ENCODE data around the gene EIF4E3. TPM values are rescaled to one million over a fixed set of nuclear protein-coding genes. Genes with fewer than 3 reads are reported as not detected.

The EIF4E3 gene
- total RNA-seq, result 10 to 100 TPM; 44.9 to 52.2 (median 46.7) TPM
- total RNA-seq (2013), result 51.2 TPM

DNA sequence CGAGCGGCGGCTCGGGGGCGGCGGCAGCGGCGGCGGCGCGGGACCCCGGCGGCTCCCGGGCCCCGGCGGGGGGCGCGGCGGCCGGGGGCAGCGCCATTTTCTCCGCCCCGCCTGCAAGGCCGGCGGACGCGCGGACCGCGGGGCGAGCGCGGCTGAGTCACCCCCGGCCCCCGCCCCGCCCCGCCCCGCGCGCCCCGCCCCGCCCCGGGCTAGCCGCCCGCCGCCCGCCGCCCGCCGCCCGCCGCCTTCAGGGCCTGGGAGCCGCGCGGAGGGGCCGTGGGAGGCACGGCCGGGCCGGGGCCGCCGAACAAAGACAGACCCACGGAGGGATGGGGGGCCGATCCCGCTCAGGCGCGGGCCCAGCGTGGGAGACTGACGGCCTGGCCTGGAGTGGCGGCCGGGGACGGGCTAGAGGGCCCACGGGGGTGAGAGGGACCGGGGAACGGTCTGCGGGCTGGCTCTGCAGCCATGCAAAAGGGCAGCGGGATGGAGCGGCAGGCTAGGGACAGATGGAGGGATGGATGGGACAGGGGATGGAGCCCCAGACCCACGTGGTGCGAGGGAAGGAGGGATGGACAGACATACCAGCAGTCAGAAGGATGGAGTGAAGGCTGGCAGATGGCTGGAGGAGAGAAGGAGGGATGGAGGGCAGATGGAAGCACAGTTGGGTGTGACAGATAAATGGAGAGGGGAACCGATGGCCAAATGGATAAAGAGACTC is at the start of gene EIF4E3:
Gene EIF4E3 (minus strand): TSS at position 132 of the 721 bp plus-strand sequence. CDS start 35 bp downstream, at position 97.
- Histone ChIP-seq H3K4me3 (ENCODE audit: low read length) (peak within 1 kb of the TSS; percentile 78), H3K27me3 (ENCODE audit: control insufficient read depth, insufficient read depth, low read length) (no peaks in the 10 kb centered on the region), H3K9me3 (ENCODE audit: control insufficient read depth, insufficient read depth, low read length) (no peaks in the 10 kb centered on the region), H3K27ac (ENCODE audit: low read length) (peak within 1 kb of the TSS; percentile 72), H3K4me1 (ENCODE audit: control insufficient read depth, insufficient read depth, low read length) (peaks cover 50% of the 10 kb centered on the region), H3K36me3 (ENCODE audit: control insufficient read depth, insufficient read depth, low read length) (no peaks in the 10 kb centered on the region)
- peak within 1 kb of the TSS; percentile 100 for H3K4me3 Mint-ChIP-seq
- ATAC-seq (peak; percentile 57 to 75 (median 74)), DNase-seq (peak; percentile 51 to 76)
- peaks cover 8% of the 10 kb centered on the region for H3K36me3 Mint-ChIP-seq
- peaks cover 60 to 67% of the 10 kb centered on the region in 2 donors for H3K4me1 Mint-ChIP-seq
- peak within 1 kb of the TSS; percentile 95 to 97 for H3K27ac Mint-ChIP-seq
- intact Hi-C loops (cut with micrococcal nuclease), result loop anchor here (10.0 kb wide), 2 partner anchors 379 to 719 kb away; partner anchors contain the start of gene RYBP
- WGBS (ENCODE audit: insufficient coverage), result 2% methylated on average over 80 of the region's 80 CpGs
- no peaks in the 10 kb centered on the region for H3K27me3 Mint-ChIP-seq (ENCODE audit: low read depth in 2 of 2)
- TF ChIP-seq, protein P1, sequence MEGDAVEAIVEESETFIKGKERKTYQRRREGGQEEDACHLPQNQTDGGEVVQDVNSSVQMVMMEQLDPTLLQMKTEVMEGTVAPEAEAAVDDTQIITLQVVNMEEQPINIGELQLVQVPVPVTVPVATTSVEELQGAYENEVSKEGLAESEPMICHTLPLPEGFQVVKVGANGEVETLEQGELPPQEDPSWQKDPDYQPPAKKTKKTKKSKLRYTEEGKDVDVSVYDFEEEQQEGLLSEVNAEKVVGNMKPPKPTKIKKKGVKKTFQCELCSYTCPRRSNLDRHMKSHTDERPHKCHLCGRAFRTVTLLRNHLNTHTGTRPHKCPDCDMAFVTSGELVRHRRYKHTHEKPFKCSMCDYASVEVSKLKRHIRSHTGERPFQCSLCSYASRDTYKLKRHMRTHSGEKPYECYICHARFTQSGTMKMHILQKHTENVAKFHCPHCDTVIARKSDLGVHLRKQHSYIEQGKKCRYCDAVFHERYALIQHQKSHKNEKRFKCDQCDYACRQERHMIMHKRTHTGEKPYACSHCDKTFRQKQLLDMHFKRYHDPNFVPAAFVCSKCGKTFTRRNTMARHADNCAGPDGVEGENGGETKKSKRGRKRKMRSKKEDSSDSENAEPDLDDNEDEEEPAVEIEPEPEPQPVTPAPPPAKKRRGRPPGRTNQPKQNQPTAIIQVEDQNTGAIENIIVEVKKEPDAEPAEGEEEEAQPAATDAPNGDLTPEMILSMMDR (IDR thresholded peaks at IDR 0.05), result no peak
- H3K9me3 Mint-ChIP-seq, result no peaks in the 10 kb centered on the region

DNA sequence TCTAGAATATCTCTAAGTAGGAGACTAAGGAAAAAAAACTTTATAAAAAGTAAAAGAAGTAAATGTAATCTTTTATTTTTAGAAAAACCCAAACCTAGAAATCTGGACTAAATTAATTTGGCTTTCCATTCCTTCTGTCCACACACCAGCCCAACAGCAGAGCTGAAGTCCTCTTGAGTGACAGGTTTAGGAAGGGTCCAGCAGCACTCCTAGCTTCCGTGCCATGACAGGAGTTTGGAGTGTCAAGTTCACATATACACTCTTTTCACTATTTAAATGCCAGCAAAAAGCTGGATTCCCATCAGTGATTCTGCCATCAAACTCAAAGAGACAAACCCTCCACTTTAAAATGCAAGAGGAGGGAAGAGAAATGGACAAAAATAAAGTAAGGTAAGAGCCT is 46.7 kb upstream of the EIF4E3 start:
- WGBS (ENCODE audit: insufficient coverage), result 100% methylated on average over 1 of the region's 1 CpG
- Histone ChIP-seq H3K4me3 (ENCODE audit: low read length) (no peak overlapping the region), H3K4me1 (ENCODE audit: control insufficient read depth, insufficient read depth, low read length) (no peaks in the 10 kb centered on the region), H3K27ac (ENCODE audit: low read length) (no peak overlapping the region), H3K27me3 (ENCODE audit: control insufficient read depth, insufficient read depth, low read length) (no peaks in the 10 kb centered on the region), H3K9me3 (ENCODE audit: control insufficient read depth, insufficient read depth, low read length) (no peaks in the 10 kb centered on the region), H3K36me3 (ENCODE audit: control insufficient read depth, insufficient read depth, low read length) (no peaks in the 10 kb centered on the region)
- no peak overlapping the region for H3K4me3 Mint-ChIP-seq
- H3K9me3 Mint-ChIP-seq, result no peaks in the 10 kb centered on the region
- DNase-seq (no peak), ATAC-seq (no peak)
- intact Hi-C loops (cut with micrococcal nuclease), result no loop called here
- H3K27ac Mint-ChIP-seq, result no peak overlapping the region
- TF ChIP-seq, protein P1 (IDR thresholded peaks at IDR 0.05), result no peak
- H3K4me1 Mint-ChIP-seq, result peaks cover 0 to 7% of the 10 kb centered on the region in 2 donors
- H3K27me3 Mint-ChIP-seq (ENCODE audit: low read depth in 2 of 2), result peaks cover 2 to 15% of the 10 kb centered on the region in 2 donors
- H3K36me3 Mint-ChIP-seq, result no peaks in the 10 kb centered on the region

DNA sequence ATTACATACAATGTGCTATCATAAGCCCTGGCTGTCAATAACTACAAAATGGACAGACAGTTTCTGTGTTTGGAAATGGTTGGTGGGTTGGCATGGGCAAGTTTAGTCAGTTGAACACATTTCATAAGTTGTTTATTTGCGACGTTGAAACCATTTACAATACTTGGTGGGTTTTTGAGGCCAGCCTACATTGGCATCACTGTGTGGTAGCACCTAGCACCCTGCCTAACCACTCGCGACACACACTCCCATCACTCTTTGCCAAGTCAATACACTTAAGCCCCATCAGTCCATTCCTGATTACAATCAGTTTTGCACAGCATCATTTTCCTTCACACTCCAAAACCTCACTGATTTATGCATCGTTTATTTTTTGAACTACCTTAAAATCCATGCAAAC is 45.9 kb upstream of the EIF4E3 start:
- 60% methylated on average over 5 of the region's 5 CpGs for WGBS (ENCODE audit: insufficient coverage)
- no peaks in the 10 kb centered on the region for H3K9me3 ChIP-seq (ENCODE audit: control insufficient read depth, insufficient read depth, low read length)
- peak in 2 of 3 donors; percentile 53 to 64 for ATAC-seq
- H3K4me1 Mint-ChIP-seq, result peaks cover 0 to 7% of the 10 kb centered on the region in 2 donors
- no peaks in the 10 kb centered on the region for H3K9me3 Mint-ChIP-seq
- peaks cover 5 to 15% of the 10 kb centered on the region in 2 donors for H3K27me3 Mint-ChIP-seq (ENCODE audit: low read depth in 2 of 2)
- H3K4me1 ChIP-seq (ENCODE audit: control insufficient read depth, insufficient read depth, low read length), result no peaks in the 10 kb centered on the region
- no peak overlapping the region for H3K4me3 ChIP-seq (ENCODE audit: low read length)
- H3K36me3 Mint-ChIP-seq, result no peaks in the 10 kb centered on the region
- DNase-seq, result no peak
- no peaks in the 10 kb centered on the region for H3K36me3 ChIP-seq (ENCODE audit: control insufficient read depth, insufficient read depth, low read length)
- no peak overlapping the region for H3K4me3 Mint-ChIP-seq
- intact Hi-C loops (cut with micrococcal nuclease), result no loop called here
- no peaks in the 10 kb centered on the region for H3K27me3 ChIP-seq (ENCODE audit: control insufficient read depth, insufficient read depth, low read length)
- H3K27ac ChIP-seq (ENCODE audit: low read length), result no peak overlapping the region
- TF ChIP-seq, protein P1 (IDR thresholded peaks at IDR 0.05), result no peak
- peak overlapping the region in 1 of 2 donors; percentile 28 for H3K27ac Mint-ChIP-seq

Data from natural killer cell (primary cell).